Fibroblast of the aortic adventitia (primary cell): ENCODE data around the gene AK2. TPM values are rescaled to one million over a fixed set of nuclear protein-coding genes. Genes with fewer than 3 reads are reported as not detected.
"Not testable (repeated sequence)": the region's sequence is repeated elsewhere in the genome, so short reads cannot be mapped to it uniquely, and the experiment has no call there.

ENCODE experiments used
- DNase-seq: peaks from one replicate; pipeline ENCODE4 v3.0.0-alpha.2; 2010; ENCODE audit warnings: low read depth
- H3K4me3 ChIP-seq: 2 replicates; pipeline ENCODE4 v1.5.1; 2011; ENCODE audit warnings: low read depth, mild to moderate bottlenecking, control low read depth, low read length, moderate library complexity
- total RNA-seq: library from RNA; depleted of rRNA; stranded (reverse); fragments of >200 nt; gene quantifications from 2 replicates; pipeline ENCODE4 v1.2.3, GENCODE V29; 2012; ENCODE audit warnings: low replicate concordance
- TF ChIP-seq, protein P1 (sequence below): IDR thresholded peaks from 2 replicates; pipeline ENCODE4 v1.5.1; 2011; ENCODE audit warnings: mild to moderate bottlenecking, low read length, control low read depth, inconsistent platforms; ENCODE audit not compliant: insufficient read depth

AK2 gene
- total RNA-seq, 1 donor: 155 TPM

- DNase-seq: no peak
- TF ChIP-seq, protein P1, sequence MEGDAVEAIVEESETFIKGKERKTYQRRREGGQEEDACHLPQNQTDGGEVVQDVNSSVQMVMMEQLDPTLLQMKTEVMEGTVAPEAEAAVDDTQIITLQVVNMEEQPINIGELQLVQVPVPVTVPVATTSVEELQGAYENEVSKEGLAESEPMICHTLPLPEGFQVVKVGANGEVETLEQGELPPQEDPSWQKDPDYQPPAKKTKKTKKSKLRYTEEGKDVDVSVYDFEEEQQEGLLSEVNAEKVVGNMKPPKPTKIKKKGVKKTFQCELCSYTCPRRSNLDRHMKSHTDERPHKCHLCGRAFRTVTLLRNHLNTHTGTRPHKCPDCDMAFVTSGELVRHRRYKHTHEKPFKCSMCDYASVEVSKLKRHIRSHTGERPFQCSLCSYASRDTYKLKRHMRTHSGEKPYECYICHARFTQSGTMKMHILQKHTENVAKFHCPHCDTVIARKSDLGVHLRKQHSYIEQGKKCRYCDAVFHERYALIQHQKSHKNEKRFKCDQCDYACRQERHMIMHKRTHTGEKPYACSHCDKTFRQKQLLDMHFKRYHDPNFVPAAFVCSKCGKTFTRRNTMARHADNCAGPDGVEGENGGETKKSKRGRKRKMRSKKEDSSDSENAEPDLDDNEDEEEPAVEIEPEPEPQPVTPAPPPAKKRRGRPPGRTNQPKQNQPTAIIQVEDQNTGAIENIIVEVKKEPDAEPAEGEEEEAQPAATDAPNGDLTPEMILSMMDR: no peak
- H3K4me3 ChIP-seq: no peak overlapping the region
Measured at GRCh38 chr1:32984090-32984454, 52.6 kb downstream of the AK2 start.

DNA sequence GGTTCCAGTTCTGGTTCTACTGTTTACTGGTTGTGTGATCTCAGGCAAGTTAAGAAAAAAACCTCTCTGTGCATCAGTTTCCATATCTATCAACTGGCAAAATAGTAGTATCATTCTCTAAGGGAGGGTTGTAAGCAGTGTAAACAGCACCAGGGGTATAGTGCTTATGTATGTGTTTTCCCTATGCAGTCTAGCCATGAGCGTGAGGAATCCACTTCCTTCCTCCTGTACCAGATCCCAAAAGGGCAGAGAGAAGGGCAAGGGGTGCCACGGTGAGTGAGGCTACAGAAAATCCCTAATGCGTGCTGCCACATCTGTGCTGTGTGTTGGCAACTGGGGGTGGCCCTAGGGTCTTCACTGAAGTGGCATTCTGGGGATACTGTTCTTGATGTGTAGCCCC, 53.7 kb downstream of the AK2 start:
- no peak for DNase-seq
- H3K4me3 ChIP-seq: no peak overlapping the region
- TF ChIP-seq, protein P1: no peak

DNA sequence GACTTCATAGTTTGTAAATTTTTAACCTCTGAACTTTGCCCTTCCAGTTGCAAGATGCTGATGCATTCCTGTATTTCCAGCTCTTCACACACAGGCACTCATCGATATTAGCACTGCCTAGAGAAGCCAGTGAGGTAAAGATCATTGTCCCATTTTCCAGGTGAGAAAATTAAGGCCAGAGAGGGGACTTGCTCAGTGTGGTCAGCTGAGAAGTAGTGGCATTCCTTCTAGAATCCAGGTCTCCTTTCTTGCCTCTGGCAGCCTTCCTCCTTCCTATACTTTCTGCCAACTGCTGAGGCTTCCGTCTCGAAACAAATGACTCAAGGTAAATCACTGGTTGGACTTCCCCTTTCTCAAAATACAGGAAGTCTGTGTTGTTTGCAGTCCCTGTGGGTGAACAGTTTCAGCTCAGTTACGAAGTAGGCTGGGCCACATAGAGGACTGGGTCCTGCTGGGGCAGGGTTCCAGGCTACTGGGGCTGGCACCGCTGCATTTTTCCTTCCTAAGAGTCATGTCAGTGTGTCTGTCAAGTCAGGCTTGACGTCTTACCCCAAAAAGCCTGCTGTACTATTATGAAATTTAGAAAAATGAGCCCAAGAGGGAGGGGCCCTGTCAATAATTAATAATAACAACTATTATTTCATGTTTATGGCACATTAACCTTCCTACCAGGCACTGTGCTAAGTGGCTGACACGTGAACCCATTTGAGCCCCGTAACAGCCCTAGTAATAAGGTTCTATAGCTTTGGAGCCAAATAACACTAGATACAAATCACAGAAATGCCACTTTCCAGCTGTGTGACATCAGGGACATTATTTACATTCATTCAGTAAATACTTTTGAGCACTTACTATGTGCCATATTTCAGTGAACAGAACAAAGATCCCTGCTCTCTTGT, 55.4 kb downstream of the AK2 start:
- TF ChIP-seq, protein P1: no peak
- no peak overlapping the region for H3K4me3 ChIP-seq
- peak; percentile 90 for DNase-seq

- no peak overlapping the region for H3K4me3 ChIP-seq
- TF ChIP-seq, protein P1: no peak
- DNase-seq: no peak
Measured at GRCh38 chr1:32980080-32980479, 56.6 kb downstream of the AK2 start.

- H3K4me3 ChIP-seq: no peak overlapping the region
Measured at GRCh38 chr1:32978854-32979253, 57.8 kb downstream of the AK2 start.

DNA sequence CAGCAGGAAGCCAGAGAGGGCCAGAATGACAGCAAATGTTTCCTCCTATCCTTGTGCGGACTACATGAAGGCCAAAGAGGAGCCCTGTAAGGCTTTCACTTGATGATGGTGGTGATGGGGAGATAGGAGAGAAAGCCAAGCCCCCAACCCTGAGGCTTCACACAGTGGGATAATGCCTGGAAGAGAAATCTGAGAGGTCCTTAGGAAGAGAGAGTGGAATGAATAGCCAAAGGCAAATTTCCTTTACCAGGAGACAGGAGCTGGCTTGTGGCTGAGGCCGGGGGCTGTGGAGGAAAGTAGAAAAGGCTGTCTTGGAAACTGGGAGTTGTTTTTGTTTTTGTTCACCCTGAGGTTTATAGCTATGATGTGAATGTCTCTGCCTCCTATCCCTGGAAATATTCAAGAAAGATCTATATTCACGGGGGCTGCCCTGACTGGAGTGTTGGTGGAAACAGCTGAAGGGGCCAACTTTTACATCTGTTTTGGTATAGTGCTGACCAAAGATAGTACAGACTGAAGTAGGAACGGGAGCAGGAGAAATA, 59.1 kb downstream of the AK2 start:
- TF ChIP-seq, protein P1: no peak
- H3K4me3 ChIP-seq: no peak overlapping the region
- no peak for DNase-seq

More at GRCh38 chr1:32978854-32979253, 57.8 kb downstream of the AK2 start:
- no peak for DNase-seq
- TF ChIP-seq, protein P1: no peak

DNA sequence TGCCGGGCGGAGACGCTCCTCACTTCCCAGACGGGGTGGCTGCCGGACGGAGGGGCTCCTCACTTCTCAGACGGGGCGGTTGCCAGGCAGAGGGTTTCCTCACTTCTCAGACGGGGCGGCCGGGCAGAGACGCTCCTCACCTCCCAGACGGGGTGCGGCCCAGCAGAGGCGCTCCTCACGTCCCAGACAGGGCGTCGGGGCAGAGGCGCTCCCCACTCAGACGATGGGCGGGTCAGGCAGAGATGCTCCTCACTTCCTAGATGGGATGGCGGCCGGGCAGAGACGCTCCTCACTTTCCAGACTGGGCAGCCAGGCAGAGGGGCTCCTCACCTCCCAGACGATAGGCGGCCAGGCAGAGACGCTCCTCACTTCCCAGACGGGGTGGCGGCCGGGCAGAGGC, 61.6 kb downstream of the AK2 start:
- DNase-seq, H3K4me3 ChIP-seq: not testable (repeated sequence)

GRCh38 chr1:32973458-32973857, 63.2 kb downstream of the AK2 start:
- DNase-seq, H3K4me3 ChIP-seq: not testable (repeated sequence)
